SK-N-MC (cell line): ENCODE results near the gene OPCML.

Source experiments
- EZH2 ChIP-seq: fragments of 200-600 bp; sonication (generic); IDR thresholded peaks from one replicate; pipeline ENCODE4 v1.6.1; 2017; ENCODE audit warnings: antibody characterized with exemption
- FOXP2 ChIP-seq: optimal IDR thresholded peaks from 2 replicates; pipeline ENCODE3; 2011; ENCODE audit warnings: mild to moderate bottlenecking, moderate library complexity; ENCODE audit not compliant: insufficient read depth; ENCODE audit errors: extremely low read length, control extremely low read depth
- POLR2AphosphoS5 ChIP-seq: IDR thresholded peaks from 2 replicates; pipeline ENCODE4 v1.6.1; 2012; ENCODE audit warnings: mild to moderate bottlenecking, low read depth, low read length, borderline replicate concordance

GRCh38 chr11:133318221-133318620, 214.1 kb downstream of the OPCML start:
- TF ChIP-seq EZH2 = no peak
- TF ChIP-seq POLR2AphosphoS5 = no peak
- no peak for TF ChIP-seq FOXP2
